PC-9 (cell line): ENCODE data around the gene OSBPL8.

ENCODE experiments used
- EZH2 ChIP-seq: fragments of 200-600 bp; sonication (generic); IDR thresholded peaks from 2 replicates; pipeline ENCODE4 v1.8.0; 2017; ENCODE audit warnings: antibody characterized with exemption, low read depth
- TF ChIP-seq, protein P1 (sequence below): fragments of 200-600 bp; sonication (generic); conservative IDR thresholded peaks from 2 replicates; pipeline ENCODE4 v1.6.1; 2017; ENCODE audit warnings: mixed run types, antibody characterized with exemption, mild to moderate bottlenecking, moderate library complexity

DNA sequence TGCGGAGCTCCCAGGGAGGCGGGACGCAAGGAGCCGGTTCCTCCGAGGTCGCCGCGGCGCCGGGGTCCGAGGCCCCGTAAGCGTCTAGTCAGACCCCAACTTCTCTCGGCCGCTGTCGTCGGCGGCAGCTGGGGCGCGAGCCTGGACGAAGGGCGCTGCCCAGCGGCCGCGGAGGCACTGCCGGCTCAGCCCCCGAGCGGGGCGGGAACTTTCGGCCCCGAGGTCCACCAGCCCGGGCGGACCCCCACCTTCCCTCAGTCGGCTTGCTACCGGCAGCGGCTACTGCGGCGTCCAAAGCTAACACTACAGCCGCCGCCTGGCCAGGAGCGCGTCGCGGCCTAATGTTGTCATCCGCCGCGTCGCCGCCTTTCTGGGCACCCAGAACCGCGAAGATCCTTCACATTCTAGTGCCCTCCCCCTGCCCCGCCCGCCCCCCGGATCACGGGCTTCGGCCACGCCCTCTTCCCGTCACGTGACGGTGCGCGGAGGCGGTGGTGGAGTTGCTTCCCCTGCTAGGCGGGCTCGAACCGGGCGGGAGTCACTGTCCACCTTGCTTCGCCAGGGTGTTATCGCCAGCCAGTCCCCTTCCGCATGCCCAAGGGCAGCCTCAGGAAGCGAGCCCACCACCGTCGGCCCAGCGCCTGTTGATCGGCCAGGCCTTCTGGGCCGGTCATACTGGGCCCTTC is at the start of gene OSBPL8:
- TF ChIP-seq, protein P1, sequence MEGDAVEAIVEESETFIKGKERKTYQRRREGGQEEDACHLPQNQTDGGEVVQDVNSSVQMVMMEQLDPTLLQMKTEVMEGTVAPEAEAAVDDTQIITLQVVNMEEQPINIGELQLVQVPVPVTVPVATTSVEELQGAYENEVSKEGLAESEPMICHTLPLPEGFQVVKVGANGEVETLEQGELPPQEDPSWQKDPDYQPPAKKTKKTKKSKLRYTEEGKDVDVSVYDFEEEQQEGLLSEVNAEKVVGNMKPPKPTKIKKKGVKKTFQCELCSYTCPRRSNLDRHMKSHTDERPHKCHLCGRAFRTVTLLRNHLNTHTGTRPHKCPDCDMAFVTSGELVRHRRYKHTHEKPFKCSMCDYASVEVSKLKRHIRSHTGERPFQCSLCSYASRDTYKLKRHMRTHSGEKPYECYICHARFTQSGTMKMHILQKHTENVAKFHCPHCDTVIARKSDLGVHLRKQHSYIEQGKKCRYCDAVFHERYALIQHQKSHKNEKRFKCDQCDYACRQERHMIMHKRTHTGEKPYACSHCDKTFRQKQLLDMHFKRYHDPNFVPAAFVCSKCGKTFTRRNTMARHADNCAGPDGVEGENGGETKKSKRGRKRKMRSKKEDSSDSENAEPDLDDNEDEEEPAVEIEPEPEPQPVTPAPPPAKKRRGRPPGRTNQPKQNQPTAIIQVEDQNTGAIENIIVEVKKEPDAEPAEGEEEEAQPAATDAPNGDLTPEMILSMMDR, result no peak
- TF ChIP-seq EZH2, result no peak
